HG03139 (cell line): ENCODE results near the gene LMBRD1.
A peak's percentile ranks its signal among the peaks of the same experiment; 100 is the strongest.
"Not testable (repeated sequence)": the region's sequence is repeated elsewhere in the genome, so short reads cannot be mapped to it uniquely, and the experiment has no call there.

Experiments
- ATAC-seq: cut with Tn5 transposase; IDR thresholded peaks from one replicate; pipeline ENCODE4 v1.9.1; 2021; ENCODE audit not compliant: unreplicated experiment

Gene LMBRD1

DNA sequence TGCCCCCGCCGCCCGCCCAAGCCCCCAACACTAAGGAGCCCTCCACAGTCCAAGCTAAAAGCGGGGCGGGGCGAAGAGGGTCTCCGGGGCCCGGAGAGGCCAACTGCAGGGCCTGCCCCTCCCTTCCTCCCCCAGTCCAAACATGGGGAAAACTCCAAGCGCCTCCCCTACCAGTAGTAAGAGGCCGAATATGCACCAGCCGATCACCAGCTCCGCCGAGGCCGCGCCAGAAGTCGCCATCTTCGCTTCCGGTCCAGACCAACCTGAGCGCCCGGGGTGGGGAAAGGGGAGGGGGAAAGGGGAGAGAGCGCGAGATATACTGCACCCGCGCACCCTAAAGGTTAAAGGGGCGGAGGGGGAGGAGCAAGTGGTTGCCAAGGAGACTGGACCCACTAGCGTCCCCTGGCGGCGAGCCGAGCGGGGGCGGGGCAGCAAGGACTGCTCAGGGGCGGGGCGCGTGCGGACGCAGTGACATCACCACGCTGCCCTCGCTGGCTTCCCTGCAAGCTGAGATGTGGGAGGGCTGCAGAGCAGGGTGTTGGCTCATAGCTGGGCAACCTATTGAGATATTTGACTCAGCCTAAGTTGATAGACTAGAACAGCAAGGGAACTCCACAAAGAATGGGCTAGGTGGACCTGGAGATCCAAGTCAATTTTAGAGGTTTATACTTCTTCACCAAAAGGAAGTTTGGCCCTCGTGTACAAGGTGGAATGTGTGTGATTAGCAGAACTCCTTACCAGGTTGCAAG lies at the start of gene LMBRD1:
Gene LMBRD1 (minus strand): TSS at position 369 of the 749 bp plus-strand sequence. CDS start 129 bp downstream, at position 240.
- ATAC-seq, result peak; percentile 93

DNA sequence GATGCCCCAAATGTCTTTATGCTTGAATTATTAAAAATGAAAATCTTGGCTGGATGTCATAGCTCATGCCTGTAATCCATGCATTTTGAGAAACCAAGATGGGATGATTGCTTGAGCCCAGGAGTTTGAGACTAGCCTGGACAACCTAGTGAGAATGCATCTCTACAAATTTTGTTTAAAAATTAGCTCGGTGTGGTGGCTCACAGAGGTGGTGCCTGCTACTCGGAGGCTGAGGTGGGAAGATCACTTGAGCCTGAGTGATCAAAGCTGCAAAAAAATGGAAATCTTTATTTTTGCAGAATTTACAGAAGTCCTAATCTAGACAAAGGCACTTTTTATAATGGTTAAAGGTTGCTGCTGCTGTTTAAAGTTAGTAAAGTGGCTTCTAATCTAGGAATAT lies 49.5 kb upstream of the LMBRD1 start:
- ATAC-seq, result no peak

DNA sequence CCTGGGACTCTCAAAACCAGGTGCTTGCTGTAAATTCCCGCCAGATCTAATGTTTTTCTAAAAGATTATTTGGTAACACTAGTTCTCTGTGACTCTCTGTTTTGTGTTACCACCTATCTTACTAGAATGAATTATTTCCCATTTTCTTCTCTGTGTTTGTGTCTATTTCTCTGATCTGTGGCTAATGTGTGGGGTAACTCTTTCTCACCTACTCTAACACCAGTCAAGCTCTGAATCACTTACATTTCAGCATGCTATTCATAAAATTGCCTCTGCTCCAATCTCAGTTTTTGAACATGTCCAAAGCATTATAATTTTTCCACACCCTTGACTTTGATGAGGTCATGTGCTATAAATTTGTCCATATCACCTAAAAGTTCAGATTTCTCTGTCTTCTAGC lies 46.4 kb upstream of the LMBRD1 start:
- no peak for ATAC-seq

DNA sequence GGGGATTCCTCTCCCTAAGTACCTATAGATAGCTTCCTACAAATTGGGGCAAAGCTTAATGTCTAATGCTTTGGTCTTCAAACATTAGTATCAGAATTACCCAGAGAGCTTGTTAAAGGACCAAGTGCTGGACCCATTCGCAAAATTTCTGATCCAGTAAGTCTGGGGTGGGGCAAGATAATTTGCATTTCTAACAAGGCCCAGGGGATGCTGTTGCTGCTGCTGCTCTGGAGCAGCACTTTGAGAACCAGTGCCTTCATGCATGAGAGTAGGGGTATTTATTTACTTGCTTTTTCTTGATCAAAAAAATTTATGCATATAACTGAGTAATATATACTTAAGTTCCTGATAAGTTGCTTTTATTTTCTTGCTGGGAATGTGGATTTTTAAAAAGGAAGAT lies 45.1 kb upstream of the LMBRD1 start:
- ATAC-seq, result no peak

DNA sequence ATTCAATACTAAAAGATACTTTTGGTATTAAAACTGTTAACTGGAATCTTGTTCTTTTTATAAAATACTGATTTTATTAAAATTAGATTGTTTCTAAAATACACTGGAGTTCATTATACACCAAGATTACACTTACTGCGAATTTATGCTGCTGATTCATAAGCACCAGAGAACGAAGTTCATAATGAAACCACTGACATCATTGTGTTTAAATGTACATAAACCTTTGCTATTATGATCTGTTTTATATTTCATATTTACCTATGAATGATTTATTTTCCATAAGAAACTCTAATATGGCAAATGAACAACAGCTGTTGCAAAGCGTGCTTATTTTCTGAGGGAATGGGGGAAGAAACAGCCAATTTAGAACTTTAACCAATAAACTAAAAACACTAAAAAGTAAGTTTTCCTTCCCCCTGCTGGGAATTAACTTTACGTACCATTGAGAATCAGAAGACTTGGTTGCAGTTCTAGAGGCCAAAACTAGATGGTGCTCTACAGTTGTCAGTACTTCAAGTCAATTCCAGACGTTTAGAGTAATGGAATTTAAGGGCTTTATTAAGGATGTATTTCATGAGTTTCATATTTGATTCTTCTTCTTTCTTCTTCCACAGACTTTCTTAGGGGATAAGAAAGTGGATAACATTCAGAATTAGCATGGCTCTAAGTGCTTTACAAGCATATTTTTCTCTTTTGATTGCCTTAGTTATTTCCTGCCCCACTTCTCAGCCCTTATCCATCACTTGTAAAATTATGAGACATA lies 38.8 kb upstream of the LMBRD1 start:
- ATAC-seq, result peak; percentile 77

DNA sequence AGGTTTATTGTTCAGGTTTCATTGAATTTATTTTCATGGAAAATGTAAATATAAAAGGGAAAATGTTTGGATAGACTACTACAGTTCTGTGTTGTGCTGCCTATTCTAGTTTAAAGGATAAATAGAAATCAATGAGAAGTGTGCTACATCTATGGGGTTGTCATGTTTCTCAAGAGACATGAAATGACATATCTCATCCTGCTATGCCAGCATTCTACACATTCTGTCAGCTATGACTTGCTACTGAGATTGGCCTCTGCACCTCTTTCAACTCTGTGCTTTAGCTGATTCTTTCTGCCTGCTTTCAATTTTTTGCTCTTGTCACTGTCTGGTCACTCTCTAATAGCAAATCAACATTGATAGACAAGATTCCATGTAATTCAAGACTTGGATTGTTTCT lies 35.7 kb upstream of the LMBRD1 start:
- no peak for ATAC-seq

DNA sequence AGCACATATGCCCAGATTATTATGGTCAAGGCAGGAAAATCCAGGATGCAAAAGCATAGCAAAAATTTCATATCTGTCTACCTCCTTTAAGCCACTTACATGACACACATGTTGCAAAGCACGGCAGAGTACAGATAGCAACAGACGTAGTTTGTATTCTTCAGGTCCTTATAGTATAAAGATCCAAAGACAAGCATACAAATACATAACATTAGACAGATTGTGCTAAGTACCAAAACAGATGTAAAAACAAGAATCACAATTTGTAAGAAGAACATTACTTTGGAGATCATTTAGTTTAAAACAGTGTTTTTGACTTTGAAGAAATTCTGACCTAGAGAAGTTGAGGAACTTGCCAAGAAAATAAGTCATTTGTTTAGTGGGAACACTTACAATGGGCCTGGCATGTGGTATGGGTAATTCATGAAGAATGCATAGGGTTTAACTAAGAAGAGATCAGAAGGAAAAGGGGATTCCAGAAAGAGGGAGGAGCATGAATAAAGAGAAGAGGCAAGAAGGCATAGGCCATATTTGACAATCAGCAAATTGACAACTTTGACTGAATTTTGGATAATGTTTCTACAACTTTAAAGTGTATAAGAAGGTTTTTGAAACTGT lies 30.6 kb upstream of the LMBRD1 start:
- ATAC-seq, result no peak

DNA sequence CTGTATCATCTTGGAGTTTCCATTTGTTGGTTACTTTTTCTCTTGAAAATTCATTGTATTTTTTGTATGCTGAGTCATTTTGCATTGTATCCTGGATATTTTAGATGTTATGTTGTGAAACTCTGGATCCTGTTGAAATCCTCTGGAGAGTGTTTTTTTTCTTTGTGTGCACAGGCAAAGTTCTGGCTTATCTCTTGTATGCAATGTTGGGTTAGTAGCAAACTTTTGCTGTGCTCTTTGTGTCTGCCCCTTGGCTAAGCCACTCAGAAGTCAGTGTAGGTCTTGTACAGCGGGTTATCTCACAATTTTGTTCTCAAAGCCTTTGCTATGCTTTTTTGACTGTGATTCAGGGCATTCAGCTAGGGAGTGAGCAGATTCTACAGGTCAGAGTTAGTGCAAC lies 29.1 kb upstream of the LMBRD1 start:
- ATAC-seq, result no peak

DNA sequence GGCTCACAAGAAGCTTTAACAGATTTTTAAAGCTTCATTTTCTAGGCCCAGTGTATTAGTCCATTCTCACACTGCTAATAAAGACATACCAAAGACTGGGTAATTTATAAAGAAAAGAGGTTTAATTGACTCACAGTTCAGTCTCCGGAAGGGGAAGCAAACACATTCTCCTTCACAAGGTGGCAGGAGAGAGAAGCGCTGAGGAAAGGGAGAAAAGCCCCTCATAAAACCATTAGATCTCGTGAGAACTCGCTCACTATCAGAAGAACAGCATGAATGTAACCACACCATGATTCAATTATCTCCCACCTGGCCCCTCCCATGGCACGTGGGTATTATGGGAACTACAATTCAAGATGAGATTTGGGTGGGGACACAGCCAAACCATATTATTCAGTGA lies 27.5 kb upstream of the LMBRD1 start:
- not testable (repeated sequence) for ATAC-seq

DNA sequence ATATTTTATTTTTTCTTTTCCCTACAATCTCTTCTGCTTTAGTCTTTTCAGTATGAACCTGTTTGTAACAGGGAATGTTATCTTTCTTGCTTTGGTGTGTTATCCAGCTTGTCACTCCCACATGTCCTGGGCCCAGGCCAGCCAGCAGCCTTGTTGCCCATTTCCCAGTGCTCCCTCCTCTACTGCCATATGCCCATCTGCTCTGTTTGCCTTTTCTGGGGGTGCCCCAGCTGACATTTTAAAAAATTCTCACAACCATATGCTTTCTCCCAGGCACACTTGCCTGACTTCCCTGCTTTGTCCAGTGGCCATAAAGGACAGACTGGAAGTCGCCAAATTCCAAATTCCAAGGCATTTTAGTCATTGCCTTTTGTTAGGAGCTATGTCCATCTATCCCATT lies 23.6 kb upstream of the LMBRD1 start:
- ATAC-seq, result no peak

DNA sequence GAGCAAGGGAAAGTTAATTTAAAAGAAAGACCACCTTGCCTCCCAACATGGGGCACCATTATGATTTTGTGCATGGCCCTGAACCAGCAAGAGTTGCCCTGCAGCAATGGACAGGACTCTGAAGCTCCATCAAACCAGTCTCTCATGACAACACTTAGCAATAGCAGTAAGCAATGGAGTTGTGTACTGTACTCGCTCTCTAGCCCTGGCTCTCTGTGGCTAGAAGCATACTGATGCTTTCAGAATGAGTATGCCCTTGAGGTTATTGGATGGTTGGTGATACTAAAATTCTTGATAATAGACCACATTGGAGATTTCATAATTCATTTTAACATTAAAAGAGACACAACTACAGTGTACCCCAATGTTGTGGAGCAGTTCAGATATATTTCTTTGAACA lies 23.2 kb upstream of the LMBRD1 start:
- ATAC-seq, result no peak

DNA sequence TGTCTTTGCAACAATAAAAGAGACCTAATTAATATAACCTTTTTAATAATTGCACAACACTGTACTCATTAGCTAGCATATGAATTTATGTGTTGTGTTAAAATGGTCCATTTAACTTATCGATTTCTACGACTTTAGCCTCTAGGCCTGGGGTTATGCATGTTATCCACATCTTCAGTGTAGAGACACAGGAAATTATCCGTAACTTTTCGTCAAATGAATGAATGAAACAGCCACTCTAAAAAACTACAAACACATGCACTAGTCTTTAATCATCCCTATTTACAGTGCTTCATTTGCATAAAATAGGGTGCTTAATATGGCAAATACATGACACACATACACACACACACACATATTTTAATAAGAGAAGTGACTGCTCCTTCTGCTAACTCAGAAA lies 22.3 kb upstream of the LMBRD1 start:
- ATAC-seq, result no peak

DNA sequence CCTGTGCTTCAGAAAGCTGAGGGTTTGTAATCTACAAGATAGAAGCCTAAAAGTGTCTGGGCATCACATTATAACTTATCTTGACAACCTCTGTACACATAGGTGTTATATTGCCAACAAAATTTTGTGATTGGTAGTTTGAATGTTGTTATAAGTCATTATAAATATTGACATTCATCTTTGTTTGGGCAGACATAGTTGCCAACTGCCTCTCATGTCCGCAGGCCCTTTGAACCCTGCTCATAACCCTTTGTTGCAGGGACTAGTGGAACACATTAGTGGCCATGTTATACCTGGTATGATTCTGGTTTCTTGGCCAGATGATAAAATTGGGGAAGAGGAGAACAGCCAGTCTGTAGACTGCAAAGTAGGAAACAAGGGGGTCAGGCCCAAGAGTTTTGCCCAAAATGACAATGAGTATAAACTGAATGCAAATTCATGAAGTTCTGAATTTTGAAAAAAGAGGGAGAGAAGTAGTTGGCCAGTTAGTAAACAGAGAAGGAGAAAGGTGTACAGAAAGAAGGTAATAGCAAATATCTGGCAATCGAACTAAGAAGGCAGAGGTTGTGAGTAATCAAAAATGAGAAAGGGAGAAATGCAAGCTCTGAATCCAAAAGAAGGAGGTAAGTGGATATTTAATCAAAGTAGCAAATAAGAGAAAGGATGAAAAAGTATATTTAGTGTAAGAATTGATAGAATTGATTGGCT lies 21.6 kb upstream of the LMBRD1 start:
- no peak for ATAC-seq

DNA sequence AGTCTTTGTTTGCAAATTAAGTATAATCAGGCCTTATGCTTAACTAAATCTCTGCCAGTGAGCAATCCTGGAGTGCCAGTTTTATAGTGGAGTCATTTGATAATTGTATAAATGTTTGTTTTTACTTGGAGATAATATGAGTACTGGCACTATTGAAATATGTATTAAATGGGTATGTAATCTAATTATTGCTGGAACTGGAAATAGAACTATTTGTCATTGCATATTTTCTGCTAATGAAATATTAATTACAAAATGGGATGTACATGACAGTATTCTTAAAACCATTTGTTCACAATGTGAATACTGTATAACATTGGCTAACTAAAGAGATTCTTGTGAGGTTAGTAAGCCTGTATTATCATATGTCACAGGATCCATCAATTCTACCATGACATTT lies 20.5 kb upstream of the LMBRD1 start:
- no peak for ATAC-seq

DNA sequence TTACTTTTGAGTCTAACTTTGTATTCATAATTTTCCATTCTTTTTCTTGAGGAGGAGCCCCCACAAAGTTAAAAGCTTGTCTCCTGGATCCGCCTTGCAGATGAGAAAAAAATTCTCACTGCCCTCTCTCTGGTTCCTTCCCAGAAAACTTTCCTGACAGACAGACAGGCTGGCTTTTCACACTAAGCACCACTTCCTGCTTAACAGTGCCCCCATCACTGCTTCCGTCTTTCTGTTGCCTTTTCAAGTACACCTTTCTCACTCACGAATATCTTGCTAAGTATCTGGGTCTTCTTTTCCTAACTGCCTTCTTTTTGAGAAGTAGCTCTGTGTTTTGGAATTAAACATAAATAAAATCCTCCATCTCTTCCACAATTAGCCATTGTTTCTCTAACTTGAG lies 19.8 kb upstream of the LMBRD1 start:
- no peak for ATAC-seq

DNA sequence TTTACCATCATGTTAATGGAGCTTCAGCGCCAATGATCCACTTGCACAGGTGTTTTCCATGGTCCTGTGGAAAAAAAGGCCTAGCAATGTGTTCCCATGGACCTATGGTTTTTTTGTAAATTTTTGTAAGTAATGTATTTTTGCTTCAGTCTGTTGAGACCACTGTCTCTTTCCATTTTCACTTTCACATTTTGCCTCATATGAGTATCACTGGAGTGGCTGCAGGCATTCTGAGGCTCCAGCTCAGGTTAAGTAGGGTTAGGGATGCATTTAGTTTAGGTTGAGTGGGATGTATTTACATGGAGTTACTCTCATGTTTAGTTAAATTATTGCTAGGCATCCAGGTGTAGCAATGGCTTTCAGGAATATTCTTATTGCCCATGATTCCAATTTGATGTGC lies 19.2 kb upstream of the LMBRD1 start:
- peak; percentile 57 for ATAC-seq

DNA sequence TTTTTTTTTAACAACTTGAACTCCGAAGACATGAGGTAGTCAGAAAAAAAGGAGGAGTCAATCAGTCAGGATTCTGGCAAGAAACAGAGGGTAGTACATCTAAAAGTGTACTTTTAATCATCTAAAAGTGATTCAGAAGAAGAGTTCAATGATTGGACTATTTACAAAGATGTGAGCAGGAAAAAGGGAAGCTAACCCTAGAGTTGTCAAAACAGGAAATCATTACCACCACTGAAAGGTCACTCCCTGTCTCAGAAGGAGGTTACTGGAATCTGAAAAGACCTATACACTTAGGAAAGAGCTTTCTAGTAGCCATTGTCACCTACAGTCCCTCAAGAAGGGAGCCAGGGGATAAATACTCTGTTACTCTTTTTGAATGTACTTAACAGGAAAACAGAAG lies 16.7 kb upstream of the LMBRD1 start:
- peak; percentile 44 for ATAC-seq

DNA sequence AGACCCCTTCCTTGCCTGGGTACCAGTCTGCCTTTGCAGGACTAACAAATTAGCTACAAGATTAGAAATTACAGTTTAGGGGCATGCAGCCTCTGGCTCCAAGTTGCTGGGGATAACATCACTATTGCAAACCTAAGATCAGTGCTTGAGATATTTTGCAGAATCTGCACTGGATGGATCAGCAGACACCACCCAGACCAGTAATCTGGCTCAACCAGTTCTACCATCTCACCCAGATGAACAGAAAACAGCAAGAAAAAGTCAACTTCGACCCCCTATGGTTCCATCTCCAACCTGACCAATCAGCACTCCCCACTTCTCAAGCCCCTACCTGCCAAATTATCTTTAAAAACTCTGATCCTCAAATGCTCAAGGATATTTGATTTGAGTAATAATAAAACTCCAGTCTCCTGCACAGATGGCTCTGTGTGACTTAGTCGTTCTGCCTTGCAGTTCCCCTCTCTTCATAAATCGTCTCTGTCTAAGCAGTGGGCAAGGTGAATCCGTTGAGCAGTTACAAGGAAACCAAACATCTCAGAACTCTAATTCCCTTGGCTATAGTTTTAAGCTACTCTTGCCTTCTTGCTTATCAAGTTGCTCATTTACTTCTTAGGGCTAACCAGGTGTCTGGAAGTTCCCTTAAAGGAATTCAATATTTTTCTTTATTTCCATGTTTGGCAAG lies 16.1 kb upstream of the LMBRD1 start:
- ATAC-seq, result no peak

DNA sequence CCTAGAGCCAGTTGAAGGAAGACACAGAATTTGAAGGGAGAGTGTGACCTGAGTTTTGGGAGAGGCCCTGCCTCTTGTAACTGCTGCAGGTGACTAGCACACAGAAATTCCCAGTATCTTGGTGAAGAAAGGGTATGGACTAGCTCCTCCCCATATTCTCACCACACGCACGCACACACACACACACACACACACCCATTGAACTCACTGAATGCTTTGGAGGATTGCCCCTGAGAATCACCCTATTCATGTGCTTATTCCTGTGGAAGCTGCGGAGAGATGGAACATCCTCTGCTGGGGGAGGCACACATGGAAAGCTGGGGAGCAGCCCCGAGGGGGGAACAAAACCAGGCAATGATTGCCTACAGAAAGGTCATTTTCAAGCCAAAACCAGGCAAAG lies 6.2 kb upstream of the LMBRD1 start:
- ATAC-seq, result no peak

DNA sequence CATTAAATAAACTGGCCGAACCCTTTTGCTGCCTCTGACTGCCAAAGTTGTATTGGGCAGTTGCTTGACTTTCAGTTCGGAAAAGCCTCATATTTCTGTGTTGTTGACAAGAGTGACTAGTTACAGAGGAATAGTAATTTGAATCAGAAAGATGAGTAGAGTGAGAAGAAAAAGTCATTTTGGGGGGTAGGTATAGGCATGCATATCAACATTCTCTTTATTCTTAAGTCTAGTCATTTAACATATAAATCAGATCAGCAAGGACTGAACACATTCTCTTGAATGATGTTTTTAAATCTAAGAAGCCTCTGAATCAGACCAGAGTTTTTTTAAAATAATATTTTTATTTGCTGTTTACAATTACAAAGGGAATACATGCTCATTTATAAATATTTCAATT lies 4.9 kb upstream of the LMBRD1 start:
- ATAC-seq, result no peak

DNA sequence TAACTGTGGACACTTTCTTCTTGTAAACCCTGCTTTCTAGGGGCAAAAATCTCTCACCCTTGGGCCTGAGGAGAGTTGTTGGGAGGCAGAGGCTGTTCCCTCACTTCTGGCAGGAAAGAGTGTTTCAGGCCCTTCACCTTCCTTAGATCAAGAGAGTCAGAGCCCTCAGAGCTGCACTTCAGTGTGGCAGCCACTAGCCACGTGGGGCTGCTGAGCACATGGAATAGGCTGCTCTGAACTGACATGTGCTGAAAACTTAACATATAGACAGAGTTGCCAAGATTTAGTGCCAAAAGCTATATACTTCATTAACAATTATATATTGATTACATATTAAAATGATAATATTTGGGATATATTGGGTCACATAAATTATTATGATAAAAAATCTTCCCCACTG lies 4.4 kb upstream of the LMBRD1 start:
- no peak for ATAC-seq
